GM12891 (cell line): Measurements from ENCODE around the gene ENOX1.

ENCODE experiments used
- PAX5 ChIP-seq: IDR thresholded peaks from 2 replicates; pipeline ENCODE4 v1.6.1; 2011; ENCODE audit warnings: low read length, moderate library complexity, mild to moderate bottlenecking; ENCODE audit not compliant: insufficient read depth, severe bottlenecking
- POLR2A ChIP-seq: IDR thresholded peaks from 2 replicates; pipeline ENCODE4 v1.6.1; 2011; ENCODE audit warnings: low read depth, low read length, control low read depth
- POLR2AphosphoS5 ChIP-seq: IDR thresholded peaks from 2 replicates; pipeline ENCODE4 v1.6.1; 2011; ENCODE audit warnings: low read depth, low read length, control low read depth

DNA sequence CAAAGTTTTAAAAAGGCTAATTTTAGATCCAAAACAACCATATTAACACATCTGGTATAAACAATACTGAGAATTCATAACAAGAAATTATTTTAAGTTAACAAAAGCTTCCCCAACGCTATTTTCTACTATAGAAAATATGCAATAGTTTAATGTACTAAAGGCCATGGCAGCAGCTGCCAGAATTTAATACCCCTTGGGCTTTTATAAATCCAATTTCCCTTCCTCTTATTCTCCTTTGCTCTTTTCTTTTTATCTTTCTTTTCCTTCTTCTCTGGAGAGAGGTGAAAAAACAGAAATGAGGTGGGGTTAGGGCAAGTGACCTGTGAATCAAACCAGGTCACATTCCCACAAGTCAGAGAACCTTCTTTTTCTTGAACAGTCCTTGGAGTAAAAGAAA is 58.9 kb downstream of the ENOX1 start:
- TF ChIP-seq POLR2A (no peak), PAX5 (no peak), POLR2AphosphoS5 (no peak)
